NCI-H510A (cell line): ENCODE data around the gene DLEC1.

Source experiments
- DNase-seq: peaks from one replicate; lab custom pipeline; 2025; lab: John Stamatoyannopoulos, UW

The DLEC1 gene

DNA sequence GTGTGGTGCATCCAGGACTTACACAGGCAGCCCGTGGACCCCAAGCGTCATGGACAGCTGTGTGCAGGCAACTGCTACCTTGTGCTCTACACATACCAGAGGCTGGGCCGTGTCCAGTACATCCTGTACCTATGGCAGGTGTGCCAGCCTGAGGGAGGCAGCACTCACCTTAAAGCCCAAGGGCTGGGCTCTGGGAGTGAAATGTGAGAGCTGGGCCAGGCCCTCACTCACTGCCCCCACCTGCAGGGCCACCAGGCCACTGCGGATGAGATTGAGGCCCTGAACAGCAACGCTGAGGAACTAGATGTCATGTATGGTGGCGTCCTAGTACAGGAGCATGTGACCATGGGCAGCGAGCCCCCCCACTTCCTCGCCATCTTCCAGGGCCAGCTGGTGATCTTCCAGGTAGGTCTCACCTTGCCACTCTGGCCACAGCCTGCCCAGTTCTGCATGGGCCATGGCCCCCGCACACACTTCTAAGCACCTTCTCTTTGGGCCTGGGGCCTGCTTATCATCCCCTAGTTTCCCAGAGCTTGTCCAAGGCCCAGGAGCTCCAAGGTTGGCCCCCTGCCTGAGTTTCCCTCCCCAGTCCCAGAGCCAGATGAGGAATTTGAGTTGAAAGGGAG lies 37.4 kb upstream of the DLEC1 start:
- peak; percentile 44 for DNase-seq

DNA sequence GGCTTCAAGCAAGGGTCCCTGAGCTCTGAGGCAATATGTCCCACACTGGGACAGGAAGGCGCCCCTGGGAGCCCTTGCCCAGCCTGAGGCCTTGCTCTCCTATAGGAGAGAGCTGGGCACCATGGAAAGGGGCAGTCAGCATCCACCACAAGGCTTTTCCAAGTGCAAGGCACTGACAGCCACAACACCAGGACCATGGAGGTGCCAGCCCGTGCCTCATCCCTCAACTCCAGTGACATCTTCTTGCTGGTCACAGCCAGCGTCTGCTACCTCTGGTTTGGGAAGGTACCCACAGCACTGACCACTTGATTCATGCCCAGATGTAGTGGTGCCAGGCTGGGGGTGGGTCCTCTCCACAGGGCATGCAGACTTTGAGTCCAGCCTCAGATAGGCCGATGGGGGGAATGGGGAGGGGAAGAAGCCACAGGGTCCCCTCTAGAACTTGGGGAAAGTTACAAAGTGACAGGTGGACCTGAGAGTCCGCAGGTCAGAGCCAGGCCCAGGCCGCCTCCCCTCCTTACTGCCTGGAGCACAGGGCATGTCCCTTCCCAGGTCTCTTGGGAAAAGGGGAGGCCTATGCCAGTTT lies 36.6 kb upstream of the DLEC1 start:
- DNase-seq = no peak

DNA sequence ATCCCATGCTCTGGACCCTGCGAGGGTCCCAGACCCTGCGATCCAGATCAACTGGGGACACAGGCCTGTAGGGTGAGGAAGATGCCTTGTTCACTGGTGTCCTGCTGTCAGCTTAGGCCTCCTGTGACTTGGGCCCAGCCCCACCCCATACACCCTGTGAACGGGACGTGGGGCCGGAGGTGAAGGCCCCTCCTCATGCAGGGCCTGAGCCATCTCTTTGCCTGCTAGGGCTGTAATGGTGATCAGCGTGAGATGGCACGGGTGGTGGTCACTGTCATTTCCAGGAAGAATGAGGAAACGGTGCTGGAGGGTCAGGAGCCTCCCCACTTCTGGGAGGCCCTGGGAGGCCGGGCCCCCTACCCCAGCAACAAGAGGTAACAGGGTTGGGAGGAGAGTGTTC lies 36.1 kb upstream of the DLEC1 start:
- DNase-seq = no peak

DNA sequence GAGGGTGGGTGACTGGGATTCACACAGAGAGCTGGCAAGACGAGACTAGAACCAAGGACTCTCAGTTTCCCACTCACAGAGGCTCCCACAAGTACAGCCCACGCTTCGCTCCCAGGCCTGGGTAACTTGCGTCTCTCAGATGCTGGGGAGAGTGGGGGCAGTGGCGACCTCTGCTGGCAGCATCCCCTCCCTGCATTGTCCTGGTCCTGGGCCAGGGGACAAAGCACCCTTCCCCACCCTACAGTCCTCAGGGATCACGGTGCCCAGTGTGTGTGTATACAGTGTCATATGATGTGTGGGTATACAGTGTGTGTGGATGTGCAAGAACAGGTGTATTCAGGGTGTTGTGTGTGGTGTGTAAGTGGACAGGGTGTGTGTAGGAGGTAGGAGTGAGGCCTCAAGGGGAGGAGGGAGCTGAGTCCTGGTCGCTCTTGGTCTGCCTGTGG lies 35.6 kb upstream of the DLEC1 start:
- no peak for DNase-seq

DNA sequence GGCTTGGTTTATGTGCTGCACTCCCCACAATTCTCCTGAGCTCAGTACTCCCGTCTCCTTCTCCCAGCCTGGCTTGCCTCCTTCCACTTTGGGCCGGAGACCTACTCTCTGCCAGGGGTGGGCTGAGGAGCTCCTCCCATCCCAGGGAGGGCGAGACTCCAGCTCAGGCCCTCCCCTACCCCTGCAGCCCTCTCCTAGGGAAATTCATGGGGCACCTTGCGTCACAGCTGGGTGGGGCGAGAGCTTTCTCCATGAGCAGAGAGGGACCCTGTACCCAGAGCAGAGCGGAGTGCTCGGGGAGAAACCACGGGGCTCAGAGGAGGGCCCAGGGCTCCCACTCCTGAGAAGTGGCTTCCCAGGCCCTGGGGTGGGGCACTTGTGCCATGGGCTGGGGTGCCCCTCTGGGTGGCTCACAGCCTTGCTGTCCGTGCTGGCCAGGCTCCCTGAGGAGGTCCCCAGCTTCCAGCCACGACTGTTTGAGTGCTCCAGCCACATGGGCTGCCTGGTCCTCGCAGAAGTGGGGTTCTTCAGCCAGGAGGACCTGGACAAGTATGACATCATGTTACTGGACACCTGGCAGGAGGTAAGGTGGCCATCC lies 35.1 kb upstream of the DLEC1 start:
- DNase-seq = no peak

DNA sequence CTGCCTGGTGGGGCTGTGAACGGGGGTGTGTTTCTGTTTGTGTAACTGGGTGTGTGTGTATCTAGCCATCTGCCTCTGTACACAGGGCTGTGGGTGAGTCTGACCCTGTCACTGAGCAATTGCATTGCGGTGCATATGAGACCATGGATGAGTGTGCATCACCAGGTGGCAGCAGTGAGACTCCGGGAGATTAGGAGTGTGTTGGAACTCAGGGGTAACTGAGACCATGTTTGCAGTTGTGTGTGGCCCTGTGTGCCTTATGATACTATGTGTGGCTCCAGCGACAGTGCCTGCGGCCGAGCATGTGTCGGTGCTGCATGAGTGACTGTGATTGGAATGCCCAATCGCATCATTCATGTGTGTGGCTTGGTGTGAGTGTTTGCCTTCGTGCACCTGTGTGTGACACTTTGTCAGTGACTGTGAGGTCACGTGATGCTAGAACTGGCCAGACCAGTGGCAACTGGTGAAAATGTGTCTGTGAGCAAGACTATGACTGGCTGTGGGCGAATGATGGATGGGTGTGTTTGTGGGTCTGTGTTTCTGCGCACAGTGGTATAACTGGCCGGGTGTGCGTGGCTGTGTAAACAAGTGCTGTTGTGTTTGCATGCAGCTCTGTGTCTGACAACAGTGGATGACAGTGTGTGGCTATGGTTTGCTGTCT lies 34.5 kb upstream of the DLEC1 start:
- DNase-seq = no peak

DNA sequence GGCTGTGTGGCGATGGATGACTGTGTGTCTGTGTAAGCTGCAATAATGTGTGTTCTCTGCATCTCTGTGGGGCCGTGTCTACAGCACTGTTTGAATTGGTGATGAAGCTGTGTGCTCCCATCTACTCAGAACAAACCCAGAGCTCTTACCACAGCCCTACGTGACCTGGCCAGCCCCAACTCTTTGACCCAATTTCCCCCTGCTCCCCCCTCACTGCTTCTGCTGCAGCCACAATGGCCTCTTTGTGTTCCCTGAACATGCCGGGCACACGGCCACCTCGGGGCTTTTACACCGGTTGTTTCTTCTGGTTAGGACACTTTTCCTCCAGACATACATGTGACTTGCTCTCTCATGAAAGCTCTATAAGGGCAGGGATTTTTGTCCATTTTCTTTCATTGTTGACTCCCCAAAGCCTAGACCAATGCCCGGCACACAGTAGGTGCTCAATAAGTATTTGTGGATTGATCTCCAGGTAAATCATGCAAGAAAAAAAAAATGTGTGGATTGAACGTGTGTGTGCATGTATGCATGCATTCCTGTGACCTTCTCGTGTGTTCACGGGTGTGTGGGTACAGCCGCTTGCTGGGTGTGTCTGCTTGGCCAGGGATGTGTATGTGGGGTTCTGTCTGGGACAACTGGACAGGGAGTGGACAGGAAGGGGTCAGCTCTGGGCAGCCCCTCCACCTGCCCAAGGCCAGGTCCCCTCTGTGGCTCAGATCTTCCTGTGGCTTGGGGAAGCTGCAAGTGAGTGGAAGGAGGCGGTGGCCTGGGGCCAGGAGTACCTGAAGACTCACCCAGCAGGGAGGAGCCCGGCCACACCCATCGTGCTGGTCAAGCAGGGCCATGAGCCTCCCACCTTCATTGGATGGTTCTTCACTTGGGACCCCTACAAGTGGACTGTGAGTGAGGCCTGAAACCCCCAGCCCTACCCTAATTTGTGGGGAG lies 33.7 kb upstream of the DLEC1 start:
- DNase-seq = no peak

DNA sequence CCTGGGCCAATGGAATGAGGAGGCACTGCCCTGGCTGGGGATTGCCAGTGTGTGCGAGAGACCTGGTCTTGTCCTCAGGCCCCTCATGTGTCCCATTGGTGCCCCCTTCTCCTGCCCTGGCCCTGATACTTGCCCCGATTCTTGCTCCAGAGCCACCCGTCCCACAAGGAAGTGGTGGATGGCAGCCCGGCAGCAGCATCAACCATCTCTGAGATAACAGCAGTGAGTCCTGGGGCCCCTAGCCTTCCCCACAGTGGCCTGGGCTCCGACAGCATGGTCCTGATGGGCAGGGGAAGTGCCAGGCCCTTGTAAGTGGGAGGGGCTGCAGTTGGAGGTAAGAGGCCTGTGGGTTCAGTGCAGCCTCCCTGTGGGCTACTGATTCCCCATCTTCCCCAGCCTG lies 33.0 kb upstream of the DLEC1 start:
- DNase-seq = no peak

DNA sequence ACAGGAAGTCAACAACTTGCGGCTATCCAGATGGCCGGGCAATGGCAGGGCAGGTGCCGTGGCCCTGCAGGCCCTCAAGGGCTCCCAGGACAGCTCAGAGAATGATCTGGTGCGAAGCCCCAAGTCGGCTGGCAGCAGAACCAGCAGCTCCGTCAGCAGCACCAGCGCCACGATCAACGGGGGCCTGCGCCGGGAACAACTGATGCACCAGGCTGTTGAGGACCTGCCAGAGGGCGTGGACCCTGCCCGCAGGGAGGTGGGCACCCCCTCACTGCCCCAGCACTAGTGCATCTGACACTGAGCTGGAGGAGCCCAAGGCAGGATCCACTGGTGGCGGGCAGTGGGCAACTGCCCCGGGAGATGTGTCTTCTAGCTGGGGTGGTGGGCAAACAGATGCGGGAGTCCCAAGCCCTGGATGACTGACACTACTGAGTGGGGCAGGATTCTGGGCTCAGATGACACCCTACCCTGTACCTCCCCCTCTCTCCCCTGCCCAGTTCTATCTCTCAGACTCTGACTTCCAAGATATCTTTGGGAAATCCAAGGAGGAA lies 32.5 kb upstream of the DLEC1 start:
- DNase-seq = no peak

DNA sequence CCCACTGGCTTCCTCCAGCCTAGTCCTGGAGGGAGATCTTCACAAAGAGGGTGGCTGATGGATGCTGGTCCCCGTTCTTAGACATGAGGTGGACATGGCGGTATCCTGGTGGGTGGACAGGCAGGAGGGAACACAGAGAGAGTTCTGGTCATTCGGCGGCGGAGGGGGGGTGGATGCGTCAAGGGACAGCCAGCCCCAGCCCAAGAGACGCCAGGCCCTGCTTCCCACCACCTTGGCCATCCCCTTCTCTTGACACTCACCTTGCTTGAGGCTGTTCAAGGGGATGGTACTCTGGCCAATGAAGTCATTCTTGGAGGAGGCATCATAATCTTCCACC lies 31.3 kb upstream of the DLEC1 start:
- DNase-seq = no peak

DNA sequence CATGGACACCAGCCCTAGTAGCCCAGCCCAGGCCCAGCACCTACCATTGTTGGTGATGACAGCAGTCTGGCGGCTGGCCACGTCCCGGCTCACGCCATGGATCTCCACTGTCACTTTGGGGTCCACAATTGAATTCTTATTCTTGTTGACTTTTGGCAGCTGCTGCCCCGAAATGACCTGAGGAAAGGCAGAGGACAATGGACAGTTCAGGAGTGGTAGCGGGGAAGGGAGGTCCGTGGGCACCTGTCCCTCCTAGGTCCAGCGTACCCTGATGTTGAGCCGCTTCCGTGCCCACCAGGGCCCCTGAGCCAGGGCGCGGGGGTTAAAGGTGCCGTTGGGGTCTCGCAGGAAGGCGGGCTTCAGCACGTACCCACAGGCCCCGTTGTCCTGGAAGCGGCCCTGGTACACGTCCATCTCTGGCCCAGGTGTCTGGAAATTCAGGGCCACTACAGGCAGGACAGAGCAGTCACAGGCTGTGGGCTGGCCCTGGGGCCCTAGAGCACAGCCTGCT lies 30.8 kb upstream of the DLEC1 start:
- DNase-seq = no peak

DNA sequence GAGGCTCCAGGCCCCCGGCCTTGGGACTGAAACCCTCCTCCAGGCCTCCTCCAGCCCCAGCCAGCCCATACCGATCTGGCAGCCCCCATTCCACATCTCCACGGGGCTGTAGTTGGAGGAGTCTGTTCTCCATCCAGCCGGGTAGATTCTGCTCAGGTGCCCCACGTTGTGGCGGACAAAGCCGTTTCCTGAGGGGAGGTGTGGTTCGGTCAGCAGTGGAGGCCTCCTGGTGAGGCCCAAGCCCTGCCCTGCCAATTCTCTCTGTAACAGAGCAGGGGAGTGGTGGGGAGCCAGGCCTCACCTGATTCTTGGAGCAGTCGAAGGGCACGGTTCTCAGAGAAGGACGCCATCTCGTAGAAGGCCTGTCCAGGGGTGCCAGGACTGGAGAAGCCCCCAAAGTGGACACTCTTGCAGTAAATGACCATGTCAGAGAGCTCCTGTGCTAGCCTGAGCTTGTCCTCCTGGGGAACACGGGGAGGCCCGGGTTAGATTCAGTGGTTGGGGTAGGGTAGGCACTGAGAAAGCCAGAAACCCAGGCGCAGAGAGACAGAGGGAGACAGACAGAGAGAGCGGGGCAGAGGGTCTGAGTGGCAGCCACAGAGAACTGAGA lies 29.9 kb upstream of the DLEC1 start:
- no peak for DNase-seq

DNA sequence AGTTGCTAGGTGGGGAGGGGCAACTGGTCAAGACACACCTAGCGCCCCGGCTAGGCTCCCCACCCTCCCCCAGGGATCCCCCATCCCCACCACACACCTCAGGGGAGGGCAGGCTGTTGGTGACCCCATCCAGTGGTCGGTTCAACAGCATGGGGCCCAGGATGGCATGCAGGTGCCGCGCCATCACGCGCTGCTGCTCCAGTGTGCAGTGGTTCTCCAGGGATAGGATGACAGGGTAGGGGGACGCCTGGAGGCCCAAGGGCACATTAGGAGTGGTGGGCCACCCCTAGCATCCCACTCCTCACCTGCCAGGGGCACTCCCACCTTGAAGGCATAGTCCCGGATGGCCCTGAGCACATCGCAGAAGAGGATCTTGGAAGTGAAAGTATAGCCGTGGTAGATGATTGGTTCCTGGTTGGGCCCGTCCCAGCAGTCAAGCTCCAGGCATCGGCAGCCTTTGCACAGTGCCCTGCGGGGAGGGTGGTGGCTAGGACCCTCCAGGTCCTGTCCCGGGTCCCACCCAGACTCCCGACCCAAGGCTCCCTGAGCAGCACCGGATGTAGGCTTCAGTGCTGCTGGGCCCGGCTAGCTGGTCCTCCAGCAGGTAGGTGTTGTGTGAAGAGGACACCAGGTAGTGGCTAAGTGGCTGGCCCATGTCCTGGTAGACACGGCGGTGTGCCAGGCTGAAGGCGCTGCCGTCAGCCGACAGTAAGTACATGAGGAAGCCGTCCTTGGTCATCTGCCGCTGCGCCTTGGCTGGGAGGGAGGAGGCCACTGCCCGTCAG lies 29.0 kb upstream of the DLEC1 start:
- no peak for DNase-seq

DNA sequence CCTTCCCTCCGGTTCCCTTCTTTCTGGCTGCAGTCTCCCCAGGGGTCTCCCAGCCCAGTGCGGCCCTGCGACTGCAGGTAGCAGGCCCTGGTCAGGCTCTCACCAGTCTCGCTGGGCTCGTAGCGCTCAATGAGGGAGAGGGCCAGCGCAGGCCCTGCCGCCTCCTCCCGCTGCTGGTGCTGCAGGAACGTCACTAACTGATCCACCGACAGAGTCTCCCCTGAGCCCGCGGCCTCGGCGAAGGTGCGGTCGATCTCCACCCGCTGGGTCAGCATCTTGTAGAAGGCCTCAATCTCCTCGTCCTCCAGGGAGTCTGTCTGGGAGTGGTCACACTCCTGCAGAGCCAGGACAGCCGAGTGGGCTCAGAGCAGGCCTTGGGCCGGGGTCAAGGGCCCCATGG lies 27.9 kb upstream of the DLEC1 start:
- no peak for DNase-seq

DNA sequence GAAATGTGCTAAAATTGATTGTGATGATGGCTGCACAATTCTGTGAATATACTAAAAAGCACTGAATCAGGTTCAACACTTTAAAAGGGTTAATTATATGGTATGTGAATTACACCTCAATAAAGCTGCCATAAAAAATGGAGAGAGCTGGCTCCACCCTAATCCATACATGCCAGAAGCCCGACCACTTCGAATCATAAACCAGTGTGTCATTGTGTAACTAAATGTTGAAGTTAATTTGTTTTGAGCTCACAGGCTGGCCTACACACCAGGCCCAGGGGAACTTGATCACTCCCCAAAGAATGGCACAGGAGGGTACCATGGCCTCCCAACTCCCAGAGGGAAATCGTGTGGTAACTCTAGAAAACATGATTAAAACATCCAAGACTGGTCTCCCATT lies 23.5 kb upstream of the DLEC1 start:
- no peak for DNase-seq

DNA sequence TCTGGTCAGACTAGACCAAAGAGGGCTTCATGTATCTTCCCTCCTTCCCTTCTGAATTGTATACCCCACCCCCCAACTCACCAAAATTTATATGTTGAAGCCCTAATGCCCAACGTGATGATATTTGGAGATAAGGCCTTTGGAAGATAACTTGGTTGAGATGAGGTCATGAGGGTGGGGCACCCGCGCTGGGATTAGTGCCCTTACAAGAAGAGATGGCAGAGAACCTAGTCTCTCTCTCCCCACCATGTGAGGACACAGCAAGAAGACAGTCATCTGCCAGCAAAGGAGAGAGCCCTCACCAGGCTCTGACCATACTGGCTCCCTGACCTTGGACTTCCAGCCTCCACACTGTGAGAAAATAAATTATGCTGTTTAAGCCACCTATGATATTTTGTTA lies 23.0 kb upstream of the DLEC1 start:
- DNase-seq = no peak

DNA sequence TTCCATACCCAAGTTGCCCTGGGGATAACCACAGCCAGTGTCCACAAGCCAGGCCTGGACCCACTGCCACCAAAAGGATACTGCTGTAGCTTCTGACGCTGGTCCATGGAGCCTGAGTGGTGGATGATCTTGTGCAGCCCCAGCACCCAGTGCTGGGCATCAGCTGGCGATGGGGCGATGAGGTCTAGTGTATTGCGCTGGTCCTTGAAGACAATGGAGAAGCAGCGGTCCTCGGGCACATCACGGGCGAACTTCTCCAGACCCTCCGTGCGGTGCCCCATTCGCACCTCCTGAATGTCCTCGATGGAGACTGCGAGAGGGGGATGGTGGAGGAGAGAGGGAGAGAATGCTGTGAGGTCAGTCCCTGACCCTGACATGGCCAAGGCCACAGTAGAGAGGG lies 22.6 kb upstream of the DLEC1 start:
- DNase-seq = no peak

DNA sequence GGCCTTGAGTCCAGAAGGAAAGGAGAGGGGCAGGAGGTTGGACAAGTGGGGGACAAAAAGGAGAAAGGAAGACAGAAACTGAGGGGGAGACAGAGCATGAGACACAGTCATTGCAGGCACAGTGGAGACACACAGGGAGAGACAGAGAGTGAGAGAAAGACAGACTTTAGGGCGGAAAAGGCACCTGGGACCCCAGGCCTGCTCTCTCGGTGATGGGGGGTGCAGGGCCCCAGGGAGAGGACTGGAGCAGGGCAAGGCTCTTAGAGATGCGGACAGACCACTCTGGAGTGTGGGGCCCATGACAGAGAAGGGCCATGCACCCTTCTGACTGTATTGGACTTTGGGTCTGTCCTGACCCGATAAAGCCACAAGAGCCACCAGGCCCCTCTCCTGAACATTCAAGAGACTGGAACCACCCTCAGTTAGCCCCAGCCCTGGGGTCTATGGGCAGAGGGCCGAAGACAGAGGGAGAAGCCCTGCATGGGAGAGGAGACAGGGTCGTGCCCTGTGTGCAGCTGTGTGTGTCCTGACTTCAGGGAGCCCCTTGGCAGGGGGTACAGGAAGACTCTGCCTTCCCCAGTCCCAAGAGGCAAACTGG lies 22.1 kb upstream of the DLEC1 start:
- no peak for DNase-seq

DNA sequence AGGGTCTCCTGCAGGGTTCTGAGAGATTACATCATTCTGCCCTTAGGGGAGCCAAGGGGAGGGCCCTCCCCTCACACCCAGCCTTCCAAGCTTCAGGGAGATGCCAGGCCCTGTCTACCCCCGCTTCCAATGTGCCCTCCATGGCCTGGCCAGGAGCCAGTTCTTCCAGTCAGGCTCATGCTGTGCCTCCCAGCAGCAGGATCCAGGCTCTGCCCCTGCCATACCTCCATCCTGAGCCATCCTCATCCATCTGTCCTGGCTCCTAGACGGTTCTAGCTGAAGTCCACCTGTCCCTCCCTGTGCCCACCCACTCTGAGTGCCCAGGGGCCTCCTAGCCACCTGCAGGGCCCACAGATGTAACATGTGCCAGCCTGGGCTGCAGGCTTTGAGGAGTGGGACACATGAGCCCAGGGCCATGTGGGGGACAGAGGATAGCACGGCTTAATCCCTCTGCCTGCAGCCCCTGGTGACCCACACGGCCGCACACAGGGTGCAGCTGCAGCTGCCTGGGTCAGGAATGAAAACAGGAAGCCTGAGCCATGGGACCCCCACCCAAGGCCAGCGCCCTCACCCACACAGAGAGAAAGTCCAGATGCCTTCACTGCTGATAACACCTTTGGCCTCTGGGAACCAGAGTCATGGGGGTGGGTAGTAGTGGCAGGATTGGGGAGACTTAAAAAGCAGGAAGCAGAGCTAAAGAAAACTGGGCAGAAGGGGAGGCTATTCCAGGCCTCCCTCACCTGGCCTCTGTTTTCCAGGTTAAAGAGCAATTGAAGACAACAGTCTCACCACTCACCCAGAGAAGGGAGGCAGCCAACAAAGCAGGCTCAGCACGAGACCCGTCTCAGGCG lies 21.3 kb upstream of the DLEC1 start:
- DNase-seq = no peak
